B cell (primary cell): ENCODE data around the gene NHSL2. TPM values are rescaled to one million over a fixed set of nuclear protein-coding genes. Genes with fewer than 3 reads are reported as not detected.

ENCODE experiments used
- ATAC-seq: fragments of 200-7000 bp; cut with Tn5 transposase; one replicate; pipeline ENCODE4 v1.10.0; 2021; ENCODE audit warnings: low read depth, mild to moderate bottlenecking, moderate number of reproducible peaks, moderate library complexity
- CTCF ChIA-PET: fragments of 350-600 bp; sonication (Branson Sonifier 250); formaldehyde crosslinking; loops from one replicate; lab custom pipeline; 2021; ENCODE audit warnings: antibody characterized with exemption, inconsistent platforms; lab: Charles Lee
- POLR2A ChIA-PET: fragments of 350-600 bp; sonication (Branson Sonifier 250); formaldehyde crosslinking; loops from one replicate; lab custom pipeline; 2021; ENCODE audit warnings: antibody characterized with exemption; lab: Charles Lee
- DNase-seq: peaks from one replicate; pipeline ENCODE4 v3.0.0; 2013
- H2AFZ ChIP-seq: 2 replicates; pipeline ENCODE4 v1.6.1; 2012; ENCODE audit warnings: mild to moderate bottlenecking, low read depth, low read length; ENCODE audit not compliant: insufficient read depth, poor library complexity, severe bottlenecking
- H3K27ac ChIP-seq, 2 donors: 1 replicate in 1 of 2; 2 replicates in 1 of 2; pipeline ENCODE4 v1.5.1; 2012 to 2013; ENCODE audit warnings: low read length in 2 of 2, mild to moderate bottlenecking in 2 of 2, moderate library complexity in 1 of 2
- H3K27me3 ChIP-seq, 4 experiments: fragments of 200-600 bp in 1 of 4; sonication (generic) in 1 of 4; replicated peaks in 1 of 4; 1 replicate in 2 of 4; 2 replicates in 2 of 4; pipeline versions ENCODE4 v1.6.1 to v1.7.0; 2013 to 2016; ENCODE audit warnings: low read length in 3 of 4, mild to moderate bottlenecking in 2 of 4, mixed read lengths in 1 of 4, moderate library complexity in 1 of 4; ENCODE audit not compliant: insufficient read depth in 4 of 4, control insufficient read depth in 3 of 4; ENCODE audit errors: control extremely low read depth in 1 of 4
- H3K36me3 ChIP-seq, 2 experiments: replicated peaks in 1 of 2; 1 replicate in 1 of 2; 2 replicates in 1 of 2; pipeline versions ENCODE4 v1.6.1 to v1.7.1; 2013; ENCODE audit warnings: low read length in 1 of 2; ENCODE audit not compliant: insufficient read depth in 2 of 2, control insufficient read depth in 1 of 2; ENCODE audit errors: control extremely low read depth in 1 of 2, extremely low read depth in 1 of 2
- H3K4me1 ChIP-seq, 2 donors: fragments of 200-600 bp in 1 of 2; sonication (generic) in 1 of 2; 1 replicate in 1 of 2; 2 replicates in 1 of 2; pipeline versions ENCODE4 v1.5.1 to v1.6.1; 2013 to 2017; ENCODE audit warnings: low read length in 2 of 2; ENCODE audit not compliant: control insufficient read depth in 2 of 2, insufficient read depth in 2 of 2
- H3K4me2 ChIP-seq: replicated peaks from 2 replicates; pipeline ENCODE3; 2012; ENCODE audit warnings: mild to moderate bottlenecking, low read depth, low read length; ENCODE audit not compliant: poor library complexity, severe bottlenecking
- H3K4me3 ChIP-seq, 5 experiments: fragments of 200-600 bp in 1 of 5; sonication (generic) in 1 of 5; 1 replicate in 3 of 5; 2 replicates in 2 of 5; pipeline versions ENCODE4 v1.5.1 to v1.7.0; 2011 to 2016; ENCODE audit warnings: low read length in 4 of 5, mild to moderate bottlenecking in 4 of 5, low read depth in 2 of 5, control low read depth in 1 of 5, moderate library complexity in 1 of 5; ENCODE audit not compliant: insufficient read depth in 1 of 5; ENCODE audit errors: control extremely low read depth in 1 of 5, extremely low read depth in 1 of 5
- H3K79me2 ChIP-seq: fragments of 200-600 bp; sonication (generic); one replicate; pipeline ENCODE4 v1.6.0; 2016; ENCODE audit warnings: low read length; ENCODE audit not compliant: control insufficient read depth, insufficient read depth
- H3K9ac ChIP-seq: fragments of 200-600 bp; sonication (generic); 2 replicates; pipeline ENCODE4 v1.6.1; 2017; ENCODE audit warnings: mild to moderate bottlenecking, low read length, moderate library complexity
- H3K9me3 ChIP-seq, 3 donors: one replicate each; pipeline versions ENCODE4 v1.6.1 to v1.7.1; 2013; ENCODE audit warnings: low read length in 2 of 3; ENCODE audit not compliant: control insufficient read depth in 2 of 3, insufficient read depth in 1 of 3; ENCODE audit errors: control extremely low read depth in 1 of 3
- H4K20me1 ChIP-seq: 2 replicates; pipeline ENCODE4 v1.6.0; 2012; ENCODE audit warnings: mild to moderate bottlenecking, low read length; ENCODE audit not compliant: insufficient read depth, control insufficient read depth, poor library complexity, severe bottlenecking
- H3K27ac Mint-ChIP-seq: one replicate; pipeline ENCODE4 v1.8.0; 2021; ENCODE audit warnings: mixed read lengths
- H3K27me3 Mint-ChIP-seq: one replicate; pipeline ENCODE4 v1.8.0; 2021; ENCODE audit warnings: mixed read lengths
- H3K4me1 Mint-ChIP-seq: one replicate; pipeline ENCODE4 v1.8.0; 2021; ENCODE audit warnings: mixed read lengths
- H3K4me3 Mint-ChIP-seq: one replicate; pipeline ENCODE4 v1.8.0; 2021; ENCODE audit warnings: mixed read lengths
- H3K9me3 Mint-ChIP-seq: one replicate; pipeline ENCODE4 v1.8.0; 2022; ENCODE audit warnings: mixed read lengths; ENCODE audit not compliant: insufficient read depth
- EZH2 ChIP-seq: IDR thresholded peaks from 2 replicates; pipeline ENCODE4 v1.6.1; 2012; ENCODE audit warnings: borderline replicate concordance, low read depth, mild to moderate bottlenecking, moderate library complexity, low read length; ENCODE audit not compliant: insufficient read depth, poor library complexity, severe bottlenecking
- WGBS: methylation state at CpG from one replicate; pipeline ENCODE4 v1.1.5; 2013; ENCODE audit warnings: missing lambda C conversion rate; ENCODE audit not compliant: insufficient coverage; 5-methylcytosine and 5-hydroxymethylcytosine counted together
- intact Hi-C: fragments of 100-400 bp; cut with micrococcal nuclease; formaldehyde crosslinking; loops from one replicate; pipeline ENCODE4 v1.10.0; 2022
- polyA plus RNA-seq: library from polyadenylated mRNA; depleted of rRNA; stranded (reverse); fragments of >200 nt; gene quantifications from 2 replicates; pipeline ENCODE4 v1.2.3, GENCODE V29; 2012
- total RNA-seq, 2 donors: library from RNA; stranded (reverse); fragments of 120-200 nt in 1 of 2; gene quantifications; 1 replicate in 1 of 2; 2 replicates in 1 of 2; pipeline versions ENCODE4 v1.2.3 to v1.2.4, GENCODE V29; 2013 to 2022
- TF ChIP-seq, protein P1 (sequence below): fragments of 200-600 bp; IDR thresholded peaks from one replicate; pipeline ENCODE4 v1.8.0; 2022; ENCODE audit warnings: antibody characterized with exemption, mild to moderate bottlenecking

The NHSL2 gene
- total and polyA plus RNA-seq, 2 donors (not counting 1 experiment from before 2014, with no cell fraction given): 0.16 to 1.7 TPM

DNA sequence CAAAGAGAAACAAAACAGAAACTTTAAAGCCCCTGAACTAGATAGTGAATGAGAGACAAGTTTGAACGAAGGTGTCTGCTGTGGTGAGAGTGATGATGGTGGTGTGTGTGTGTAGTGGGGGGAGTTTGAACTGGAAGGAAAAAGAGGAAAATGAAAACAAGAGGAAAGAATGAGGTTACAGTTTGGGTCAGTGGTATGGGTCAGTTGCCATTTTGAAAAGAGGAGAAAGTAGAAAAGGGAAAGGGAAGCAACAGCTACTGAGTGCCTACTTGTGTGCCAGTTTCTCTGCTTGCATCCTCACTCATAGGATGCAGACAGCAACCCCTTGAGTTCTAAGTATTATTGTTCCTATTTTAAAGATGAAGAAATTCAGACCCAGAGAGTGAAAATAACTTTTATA lies 26.0 kb downstream of the NHSL2 start:
- peaks cover 0 to 3% (median 0%) of the 10 kb centered on the region in 4 experiments for H3K27me3 ChIP-seq
- no peak overlapping the region for H3K27ac ChIP-seq
- no peaks in the 10 kb centered on the region for H3K9me3 Mint-ChIP-seq
- H2AFZ ChIP-seq: no peak overlapping the region
- H3K79me2 ChIP-seq: no peaks in the 10 kb centered on the region
- no peak overlapping the region for H3K4me2 ChIP-seq
- H4K20me1 ChIP-seq: no peaks in the 10 kb centered on the region
- ChIA-PET CTCF (no interaction called here), POLR2A (no interaction called here)
- no peaks in the 10 kb centered on the region for H3K4me1 ChIP-seq
- no peaks in the 10 kb centered on the region for H3K9me3 ChIP-seq
- no peaks in the 10 kb centered on the region for H3K36me3 ChIP-seq
- H3K4me3 ChIP-seq: no peak overlapping the region
- peaks cover 9% of the 10 kb centered on the region for H3K27me3 Mint-ChIP-seq
- DNase-seq: no peak
- no peak for TF ChIP-seq EZH2
- TF ChIP-seq, protein P1, sequence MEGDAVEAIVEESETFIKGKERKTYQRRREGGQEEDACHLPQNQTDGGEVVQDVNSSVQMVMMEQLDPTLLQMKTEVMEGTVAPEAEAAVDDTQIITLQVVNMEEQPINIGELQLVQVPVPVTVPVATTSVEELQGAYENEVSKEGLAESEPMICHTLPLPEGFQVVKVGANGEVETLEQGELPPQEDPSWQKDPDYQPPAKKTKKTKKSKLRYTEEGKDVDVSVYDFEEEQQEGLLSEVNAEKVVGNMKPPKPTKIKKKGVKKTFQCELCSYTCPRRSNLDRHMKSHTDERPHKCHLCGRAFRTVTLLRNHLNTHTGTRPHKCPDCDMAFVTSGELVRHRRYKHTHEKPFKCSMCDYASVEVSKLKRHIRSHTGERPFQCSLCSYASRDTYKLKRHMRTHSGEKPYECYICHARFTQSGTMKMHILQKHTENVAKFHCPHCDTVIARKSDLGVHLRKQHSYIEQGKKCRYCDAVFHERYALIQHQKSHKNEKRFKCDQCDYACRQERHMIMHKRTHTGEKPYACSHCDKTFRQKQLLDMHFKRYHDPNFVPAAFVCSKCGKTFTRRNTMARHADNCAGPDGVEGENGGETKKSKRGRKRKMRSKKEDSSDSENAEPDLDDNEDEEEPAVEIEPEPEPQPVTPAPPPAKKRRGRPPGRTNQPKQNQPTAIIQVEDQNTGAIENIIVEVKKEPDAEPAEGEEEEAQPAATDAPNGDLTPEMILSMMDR: no peak
- intact Hi-C loops: no loop called here
- no peak overlapping the region for H3K4me3 Mint-ChIP-seq
- H3K9ac ChIP-seq: no peak overlapping the region
- no peak overlapping the region for H3K27ac Mint-ChIP-seq
- WGBS: no CpG with 5 or more reads among the region's 1 CpG
- ATAC-seq: no peak
- H3K4me1 Mint-ChIP-seq: no peaks in the 10 kb centered on the region

DNA sequence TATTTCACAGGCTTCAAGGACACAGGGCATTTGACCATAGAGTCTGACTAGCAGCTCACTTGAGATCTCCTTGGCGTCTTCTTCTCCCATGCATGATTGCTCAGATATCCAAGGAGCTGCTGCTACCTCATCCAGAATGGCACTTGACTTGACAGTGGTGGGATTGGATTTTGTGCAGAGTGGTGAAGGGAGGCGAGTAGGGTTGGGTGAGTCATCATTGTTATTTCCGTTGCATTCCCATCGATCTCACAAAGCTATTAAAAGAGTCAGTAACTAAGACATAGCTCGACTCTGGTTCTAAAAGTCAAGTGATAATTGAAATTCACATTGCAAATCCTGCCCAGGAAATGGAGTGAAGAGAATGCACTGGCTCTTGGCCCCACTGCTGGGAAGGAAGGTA lies 27.7 kb downstream of the NHSL2 start:
- H4K20me1 ChIP-seq: no peaks in the 10 kb centered on the region
- Mint-ChIP-seq H3K27me3 (peaks cover 3% of the 10 kb centered on the region), H3K4me1 (no peaks in the 10 kb centered on the region), H3K27ac (no peak overlapping the region), H3K4me3 (no peak overlapping the region), H3K9me3 (no peaks in the 10 kb centered on the region)
- POLR2A ChIA-PET: no interaction called here
- H3K36me3 ChIP-seq: no peaks in the 10 kb centered on the region
- TF ChIP-seq, protein P1: no peak
- no peak for TF ChIP-seq EZH2
- no CpG with 5 or more reads among the region's 5 CpGs for WGBS
- no peak for ATAC-seq
- CTCF ChIA-PET: no interaction called here
- H3K79me2 ChIP-seq: no peaks in the 10 kb centered on the region
- H3K27me3 ChIP-seq: peaks cover 0 to 3% (median 0%) of the 10 kb centered on the region in 4 experiments
- no peak overlapping the region for H3K4me3 ChIP-seq
- no peak overlapping the region for H3K9ac ChIP-seq
- no peak overlapping the region for H3K4me2 ChIP-seq
- H3K4me1 ChIP-seq: no peaks in the 10 kb centered on the region
- intact Hi-C loops: no loop called here
- H2AFZ ChIP-seq: no peak overlapping the region
- no peak overlapping the region for H3K27ac ChIP-seq
- H3K9me3 ChIP-seq: no peaks in the 10 kb centered on the region
- DNase-seq: no peak
